Panc1 (cell line): ENCODE results near the gene A2M. TPM values are rescaled to one million over a fixed set of nuclear protein-coding genes. Genes with fewer than 3 reads are reported as not detected.

Experiments
- ATAC-seq: fragments of 200-7000 bp; cut with Tn5 transposase; 2 replicates; pipeline ENCODE4 v1.9.1; 2020; ENCODE audit warnings: mild to moderate bottlenecking, moderate library complexity
- BruUV-seq: library from RNA; stranded (reverse); fragments of 400-500 nt; replicated peaks from 2 replicates; lab custom pipeline; 2021; lab: Mats Ljungman, UMichigan
- CTCF ChIA-PET: fragments of 300-600 bp; sonication (Branson Sonifier 250); formaldehyde crosslinking; loops from one replicate; lab custom pipeline; 2022; ENCODE audit warnings: antibody characterized with exemption; lab: Charles Lee
- POLR2A ChIA-PET: fragments of 300-600 bp; sonication (Branson Sonifier 250); formaldehyde crosslinking; loops from one replicate; lab custom pipeline; 2022; ENCODE audit warnings: antibody characterized with exemption; lab: Charles Lee
- DNase-seq: peaks from one replicate; pipeline ENCODE4 v3.0.0-alpha.2; 2010; ENCODE audit warnings: low read depth, low spot score
- H3K27ac ChIP-seq: 2 replicates; pipeline ENCODE4 v1.5.1; 2011; ENCODE audit warnings: mild to moderate bottlenecking, low read length, inconsistent platforms
- H3K27me3 ChIP-seq: fragments of 200-500 bp; sonication (Bioruptor generic); 2 replicates; pipeline ENCODE4 v1.6.0; 2014; ENCODE audit warnings: low read length, inconsistent platforms; ENCODE audit not compliant: control insufficient read depth, insufficient read depth
- H3K36me3 ChIP-seq: fragments of 200-500 bp; sonication (Bioruptor generic); 2 replicates; pipeline ENCODE4 v1.5.1; 2014; ENCODE audit warnings: inconsistent platforms, mild to moderate bottlenecking, low read length, moderate library complexity; ENCODE audit not compliant: control insufficient read depth, insufficient read depth
- H3K4me1 ChIP-seq: 2 replicates; pipeline ENCODE4 v1.5.1; 2011; ENCODE audit warnings: inconsistent platforms, mild to moderate bottlenecking, low read length, moderate library complexity; ENCODE audit not compliant: control insufficient read depth, insufficient read depth
- H3K4me3 ChIP-seq, 2 experiments: 2 replicates each; pipeline ENCODE4 v1.5.1; 2011 to 2012; ENCODE audit warnings: low read depth in 2 of 2, low read length in 2 of 2, mild to moderate bottlenecking in 2 of 2, inconsistent platforms in 1 of 2, moderate library complexity in 1 of 2
- H3K9me3 ChIP-seq: fragments of 200-500 bp; sonication (Bioruptor generic); 2 replicates; pipeline ENCODE4 v1.5.1; 2014; ENCODE audit warnings: low read depth, mild to moderate bottlenecking, inconsistent platforms, low read length, moderate library complexity; ENCODE audit not compliant: control insufficient read depth, insufficient read depth
- CTCF ChIP-seq: fragments of 450-650 bp; IDR thresholded peaks from 2 replicates; pipeline ENCODE4 v1.5.1; 2017; ENCODE audit warnings: mild to moderate bottlenecking
- POLR2AphosphoS5 ChIP-seq: IDR thresholded peaks from 2 replicates; pipeline ENCODE4 v1.6.1; 2012; ENCODE audit warnings: mild to moderate bottlenecking, low read depth, low read length, moderate library complexity
- REST ChIP-seq, 2 experiments: IDR thresholded peaks; 2 replicates each; pipeline ENCODE4 v1.6.1; 2011 to 2012; ENCODE audit warnings: low read depth in 2 of 2, control low read depth in 1 of 2, low read length in 1 of 2, mild to moderate bottlenecking in 1 of 2, moderate library complexity in 1 of 2; ENCODE audit not compliant: insufficient read depth in 1 of 2
- SIN3A ChIP-seq: IDR thresholded peaks from 2 replicates; pipeline ENCODE4 v1.6.1; 2012; ENCODE audit warnings: low read depth, mild to moderate bottlenecking, low read length, moderate library complexity, borderline replicate concordance; ENCODE audit not compliant: insufficient read depth
- TCF7L2 ChIP-seq: IDR thresholded peaks from 2 replicates; pipeline ENCODE4 v1.6.1; 2011; ENCODE audit warnings: mild to moderate bottlenecking, low read depth, low read length, inconsistent platforms
- in situ Hi-C: cut with HindIII; loops from 2 replicates; pipeline ENCODE4 v1.10.0; 2016; ENCODE audit warnings: low sequenced_read_pairs, low pct_unique_long_range_greater_than_20kb
- intact Hi-C: fragments of 100-400 bp; cut with micrococcal nuclease; formaldehyde crosslinking; loops from one replicate; pipeline ENCODE4 v1.10.0; 2022; ENCODE audit not compliant: unreplicated experiment
- total RNA-seq: library from RNA; stranded (reverse); gene quantifications from one replicate; pipeline ENCODE4 v1.2.1, GENCODE V29; 2021; ENCODE audit not compliant: unreplicated experiment

The A2M gene
- total RNA-seq, 1 experiment from 2014 or later: 2.1 TPM

GRCh38 chr12:9103050-9103849, 12.5 kb downstream of the A2M start:
- no peaks in the 10 kb centered on the region for H3K36me3 ChIP-seq
- no TSS peak for BruUV-seq
- in situ Hi-C loops (no loop called here), intact Hi-C loops (no loop called here)
- ChIA-PET CTCF (no interaction called here), POLR2A (no interaction called here)
- no peaks in the 10 kb centered on the region for H3K9me3 ChIP-seq
- DNase-seq (no peak), ATAC-seq (no peak)
- no peak overlapping the region for H3K27ac ChIP-seq
- H3K4me3 ChIP-seq: no peak overlapping the region
- H3K4me1 ChIP-seq: no peaks in the 10 kb centered on the region
- no peaks in the 10 kb centered on the region for H3K27me3 ChIP-seq
- no peak for TF ChIP-seq REST (IDR thresholded peaks at IDR 0.05; ENCODE audit: insufficient read depth in 1 of 2, low read depth in 2 of 2, low read length in 1 of 2)
- no peak for TF ChIP-seq POLR2AphosphoS5
- no peak for TF ChIP-seq CTCF
- TF ChIP-seq SIN3A: no peak
- TF ChIP-seq TCF7L2: no peak

GRCh38 chr12:9101018-9101687, 14.6 kb downstream of the A2M start:
- Histone ChIP-seq H3K27me3 (no peaks in the 10 kb centered on the region), H3K4me3 (no peak overlapping the region), H3K36me3 (no peaks in the 10 kb centered on the region), H3K27ac (no peak overlapping the region), H3K9me3 (no peaks in the 10 kb centered on the region), H3K4me1 (no peaks in the 10 kb centered on the region)
- intact Hi-C loops: no loop called here
- ChIA-PET POLR2A (no interaction called here), CTCF (no interaction called here)
- BruUV-seq: no TSS peak
- no peak for ATAC-seq
- DNase-seq: no peak
- no peak for TF ChIP-seq TCF7L2
- TF ChIP-seq SIN3A: no peak
- in situ Hi-C loops: no loop called here
